HG03196 (cell line): ENCODE measurements around the gene IL17REL.

ENCODE experiments used
- ATAC-seq: cut with Tn5 transposase; IDR thresholded peaks from one replicate; pipeline ENCODE4 v1.9.1; 2021; ENCODE audit not compliant: unreplicated experiment

The IL17REL gene

DNA sequence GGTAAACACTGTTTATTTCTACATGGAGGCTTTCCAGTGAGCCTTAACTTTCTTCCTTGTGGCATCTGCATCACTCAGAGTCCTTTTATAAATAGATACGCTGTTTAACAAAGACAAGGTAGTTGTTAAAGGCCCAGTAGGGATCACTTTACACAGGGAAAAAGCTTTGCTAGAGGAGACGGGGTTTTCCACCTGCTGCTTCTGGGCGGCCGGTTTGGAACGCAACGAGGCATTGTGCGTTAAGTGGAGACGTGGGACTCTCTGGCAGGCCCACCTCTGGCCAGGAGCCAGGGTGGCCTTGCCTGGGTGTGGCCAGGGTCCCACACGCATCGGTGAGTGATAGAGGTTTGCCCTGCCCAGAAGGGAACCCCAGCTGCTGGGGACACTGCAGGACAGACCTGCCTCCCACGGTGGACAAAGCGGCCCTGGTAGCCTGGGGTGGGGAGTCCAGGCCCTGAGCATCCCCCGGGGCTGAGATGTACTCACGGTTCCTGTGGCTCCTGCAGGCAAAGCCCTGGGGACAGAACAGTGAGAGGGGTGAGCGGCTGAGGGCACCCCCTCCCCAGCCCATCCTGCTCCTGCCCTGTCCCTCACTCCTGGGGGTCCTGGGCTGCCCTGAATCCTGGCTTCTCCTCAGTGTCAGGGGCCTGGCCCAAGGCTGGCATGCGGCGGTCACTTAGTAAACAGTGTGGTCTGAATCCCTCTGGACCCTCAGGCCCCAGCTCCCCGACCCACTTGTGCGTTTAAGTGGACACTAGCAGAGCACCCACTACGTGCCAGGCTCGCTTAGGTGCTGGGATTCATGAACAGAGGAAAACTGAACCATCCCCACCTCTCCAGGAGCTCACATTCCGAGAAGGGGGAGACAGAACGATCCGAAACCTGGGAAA is 4.2 kb downstream of the IL17REL start:
- ATAC-seq = no peak

GRCh38 chr22:50007057-50007511 is 5.5 kb downstream of the IL17REL start:
- no peak for ATAC-seq

DNA sequence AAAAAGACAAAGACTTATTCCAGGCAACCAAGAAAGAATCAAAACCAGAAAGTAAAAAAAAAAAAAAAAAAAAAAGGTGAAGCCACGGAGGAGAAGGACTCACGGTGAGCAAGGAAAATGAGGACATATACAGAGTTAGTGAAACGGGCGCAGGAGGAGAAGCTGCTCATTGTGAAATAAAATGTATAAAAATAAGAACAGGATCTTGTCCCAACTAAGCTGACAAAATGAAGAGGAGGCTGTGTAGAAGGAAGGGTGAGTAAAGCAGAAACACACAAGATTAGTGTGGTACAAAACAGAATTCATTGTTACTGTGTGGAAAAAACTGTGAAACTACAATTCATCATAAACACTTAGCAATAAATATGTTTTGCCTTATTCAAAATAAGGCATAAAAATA is 7.6 kb downstream of the IL17REL start:
- no peak for ATAC-seq

DNA sequence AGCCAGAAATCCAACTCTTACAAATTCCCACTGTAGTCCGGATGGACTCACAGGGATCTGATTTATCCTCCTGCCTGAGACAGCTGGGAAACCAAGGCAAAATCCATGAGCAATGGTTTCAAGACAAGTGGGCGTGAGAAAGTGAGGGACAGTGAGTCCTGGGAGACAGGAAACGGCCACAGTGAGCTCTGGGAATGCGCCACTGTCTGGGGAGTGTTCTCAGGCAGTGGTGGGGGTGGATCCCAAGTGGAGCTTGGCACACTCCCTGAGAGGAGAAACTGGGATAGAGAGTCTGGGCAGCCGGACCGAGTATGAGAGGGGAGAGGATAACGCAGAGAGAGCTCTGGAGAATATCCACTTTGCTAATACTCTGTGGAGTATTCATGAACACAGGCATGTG is 9.8 kb downstream of the IL17REL start:
- ATAC-seq = no peak

DNA sequence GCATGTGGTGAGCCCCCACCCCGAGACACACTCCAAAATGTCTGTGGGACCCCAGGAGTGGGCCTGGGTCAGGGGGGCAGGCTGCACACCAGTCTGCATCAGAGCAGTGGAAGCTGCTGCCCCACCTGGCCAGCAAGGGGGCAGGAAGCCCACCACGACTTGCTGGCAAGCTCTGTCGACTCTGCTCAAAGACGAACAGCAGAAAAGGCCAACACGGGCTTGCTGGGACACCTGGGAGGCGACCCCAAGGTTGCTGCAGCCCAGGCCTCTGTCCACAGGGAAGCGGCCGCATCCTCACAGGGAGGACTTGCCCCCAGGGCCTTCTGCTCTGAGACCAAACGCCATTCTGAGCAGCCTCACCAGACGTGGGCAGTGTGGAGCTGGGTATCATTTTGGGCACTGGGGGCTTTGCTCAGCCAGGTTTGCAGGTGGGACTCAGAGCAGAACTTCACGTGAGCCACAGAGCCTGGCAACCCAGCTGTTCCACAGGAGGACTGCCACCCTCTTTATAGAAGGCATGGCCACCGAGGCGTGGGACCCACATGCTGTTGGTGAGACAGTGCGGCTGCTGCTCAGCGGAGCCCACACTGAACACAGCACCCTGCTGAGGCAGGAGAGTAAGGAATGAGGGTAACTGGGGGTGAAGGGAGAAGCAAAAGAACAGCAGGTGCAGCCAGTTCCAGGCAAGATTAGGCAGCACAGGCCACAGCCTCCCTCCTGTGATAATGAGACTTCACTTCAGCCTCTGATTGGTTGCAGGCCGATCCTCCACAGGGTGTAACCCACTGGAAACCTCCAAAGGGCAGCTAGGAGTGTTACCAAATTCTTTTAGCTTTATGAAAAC is 11.0 kb downstream of the IL17REL start:
- no peak for ATAC-seq

GRCh38 chr22:50000587-50001387 is 11.8 kb downstream of the IL17REL start:
- no peak for ATAC-seq

DNA sequence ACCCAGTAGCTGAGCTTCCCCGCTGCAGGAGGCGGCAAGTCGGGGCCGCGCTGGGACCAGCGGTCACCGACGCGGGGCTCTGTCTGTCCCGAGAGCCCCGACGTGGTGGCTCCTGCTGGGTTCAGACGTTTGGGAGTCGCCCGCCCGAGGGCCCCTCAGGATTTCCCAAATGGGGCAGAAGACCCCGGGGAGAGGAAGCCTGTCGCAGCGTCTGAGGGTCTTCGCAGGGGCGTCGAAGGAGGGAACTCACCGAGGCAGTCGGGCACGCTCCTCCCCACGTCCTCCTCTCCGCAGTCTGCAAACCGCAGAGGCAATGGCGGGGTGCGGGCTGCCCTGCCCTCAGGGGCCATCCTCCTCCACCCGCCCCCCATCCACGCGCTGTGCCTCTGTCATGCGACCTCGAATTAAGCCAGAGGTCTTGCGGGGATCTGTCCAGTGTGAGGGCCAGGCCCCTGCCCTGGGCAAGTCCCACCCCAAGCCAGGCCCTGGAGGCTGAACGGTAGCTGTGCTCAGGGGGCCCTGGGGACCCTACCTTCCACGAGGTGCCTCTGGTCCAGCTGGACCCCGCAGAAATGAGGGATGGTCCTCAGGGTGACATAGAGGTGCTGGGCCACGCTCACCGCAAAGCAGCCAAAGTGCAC is 12.5 kb downstream of the IL17REL start:
- ATAC-seq = no peak

DNA sequence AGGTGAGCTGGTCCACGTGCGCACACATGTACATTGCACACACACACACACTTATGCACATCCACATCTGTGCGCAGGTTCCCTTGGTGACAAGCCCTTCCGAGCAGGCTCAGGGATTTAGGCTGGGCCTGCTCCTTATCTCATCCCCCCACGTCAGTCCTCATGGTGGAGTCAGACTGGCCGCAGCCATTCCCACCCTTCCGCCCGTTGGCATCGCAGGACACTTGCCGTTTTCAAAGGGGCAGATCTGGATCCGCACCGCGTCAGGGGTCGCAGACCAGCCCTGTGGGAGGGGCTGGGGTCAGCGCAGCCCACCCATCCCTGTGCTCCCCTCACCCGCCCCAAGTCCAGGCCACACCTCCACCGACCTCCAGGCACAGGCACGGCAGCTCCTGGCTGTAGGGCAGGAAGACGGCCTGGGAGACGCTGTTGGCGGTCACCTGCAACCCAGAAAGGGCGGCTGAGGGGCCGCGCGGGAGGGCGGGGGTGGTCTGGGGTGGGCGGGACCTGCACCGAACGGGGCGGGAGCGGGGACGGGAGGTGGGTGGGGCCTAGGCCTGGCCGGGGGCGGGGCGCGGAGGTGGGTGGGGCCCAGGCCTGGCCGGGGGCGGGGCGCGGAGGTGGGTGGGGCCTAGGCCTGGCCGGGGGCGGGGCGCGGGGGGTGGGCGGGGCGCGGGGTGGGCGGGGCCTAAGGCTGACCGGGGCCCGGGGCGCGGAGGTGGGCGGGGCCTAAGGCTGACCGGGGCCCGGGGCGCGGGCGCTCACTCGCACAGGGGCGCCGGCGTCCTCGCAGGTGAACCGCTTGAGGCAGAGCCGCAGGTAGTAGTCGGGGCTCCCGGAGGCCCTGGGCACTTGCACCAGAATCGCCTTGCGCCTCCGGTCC is 13.3 kb downstream of the IL17REL start:
- no peak for ATAC-seq

DNA sequence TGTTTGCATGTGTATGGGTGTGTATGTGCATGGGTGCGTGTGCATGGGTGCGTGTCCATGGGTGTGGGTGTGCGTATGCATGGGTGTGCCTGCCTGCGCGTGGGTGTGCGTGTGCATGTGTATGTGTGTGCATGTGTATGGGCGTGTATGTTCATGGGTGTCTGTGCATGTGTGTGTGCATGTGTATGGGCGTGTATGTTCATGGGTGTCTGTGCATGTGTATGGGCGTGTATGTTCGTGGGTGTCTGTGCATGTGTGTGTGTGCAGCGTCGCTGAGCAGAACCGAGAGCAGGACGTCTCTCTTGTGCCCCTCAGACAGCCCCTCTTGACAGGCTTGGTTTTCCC is 13.9 kb downstream of the IL17REL start:
- ATAC-seq = no peak

- ATAC-seq = no peak
Measured at GRCh38 chr22:49997932-49998717, 14.4 kb downstream of the IL17REL start.

GRCh38 chr22:49997251-49997599 is 15.3 kb downstream of the IL17REL start:
- ATAC-seq = no peak

GRCh38 chr22:49996518-49997250 is 15.9 kb downstream of the IL17REL start:
- no peak for ATAC-seq

DNA sequence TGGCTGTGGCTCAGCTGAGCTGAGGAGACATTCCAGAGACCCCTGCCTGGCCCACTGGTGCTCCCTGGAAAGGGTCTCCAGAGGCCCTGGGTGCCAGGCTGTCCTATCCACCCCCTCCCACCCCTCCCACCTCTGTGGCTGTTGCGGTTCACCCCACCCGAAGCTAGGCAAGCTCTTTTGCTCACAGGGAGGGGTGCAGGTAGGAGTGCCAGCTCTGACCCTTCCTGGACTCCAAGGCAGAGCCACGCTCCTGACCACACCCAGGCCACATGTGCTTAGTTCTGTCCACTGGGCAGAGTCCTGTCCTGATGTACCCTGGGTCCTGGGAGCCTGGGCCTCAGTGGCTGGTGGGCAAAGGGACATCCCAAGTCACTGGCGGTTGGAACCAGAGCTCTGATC is 16.4 kb downstream of the IL17REL start:
- ATAC-seq = no peak

- ATAC-seq = no peak
Measured at GRCh38 chr22:49995361-49996118, 17.0 kb downstream of the IL17REL start.

GRCh38 chr22:49995041-49995360 is 17.6 kb downstream of the IL17REL start:
- no peak for ATAC-seq

GRCh38 chr22:49994361-49995040 is 18.1 kb downstream of the IL17REL start:
- no peak for ATAC-seq

GRCh38 chr22:49993649-49994360 is 18.8 kb downstream of the IL17REL start:
- no peak for ATAC-seq
